OCI-LY1 (cell line): Measurements from ENCODE around the gene TMEM174.

Experiments
- CTCF ChIP-seq: fragments of 200-600 bp; sonication (generic), shearing (Covaris generic); IDR thresholded peaks from 2 replicates; pipeline ENCODE4 v1.5.1; 2017; ENCODE audit warnings: mild to moderate bottlenecking, antibody characterized with exemption, low read length, moderate library complexity, mixed read lengths
- EZH2 ChIP-seq: fragments of 200-600 bp; sonication (generic), shearing (Covaris generic); IDR thresholded peaks from 2 replicates; pipeline ENCODE4 v1.8.0; 2017; ENCODE audit warnings: borderline replicate concordance, mixed run types, mild to moderate bottlenecking, antibody characterized with exemption, low read length, moderate library complexity, mixed read lengths

GRCh38 chr5:73179730-73180129 is 6.7 kb downstream of the TMEM174 start:
- TF ChIP-seq CTCF (no peak), EZH2 (no peak)
